ENCODE data around the gene DHRS7C.

DNA sequence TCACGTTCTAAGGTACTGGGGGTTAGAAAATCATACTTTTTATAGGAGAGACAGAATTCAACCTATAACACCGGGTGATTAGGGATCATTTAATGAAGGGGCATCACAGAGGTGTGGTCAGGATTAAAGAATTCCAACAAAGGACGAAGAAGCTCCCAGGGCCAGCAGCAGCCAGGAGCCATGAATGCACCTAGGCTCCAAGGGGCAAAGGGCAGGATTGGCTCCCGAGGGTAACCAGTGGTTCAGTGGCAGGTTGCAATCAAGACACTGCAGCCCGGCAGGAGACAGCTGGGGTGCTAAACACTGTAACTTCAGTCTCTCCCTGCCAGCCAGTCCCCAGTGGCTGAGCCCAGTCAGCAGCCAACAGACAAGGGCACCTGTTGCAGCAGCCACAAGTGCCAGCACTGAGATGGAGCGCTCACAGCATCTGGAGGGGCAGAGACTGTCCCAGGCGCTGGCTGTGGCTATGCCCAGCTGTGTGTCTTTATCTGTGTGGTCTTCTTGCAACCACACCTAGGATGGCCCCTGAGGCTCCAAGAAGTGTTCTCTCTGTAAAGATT lies 23.9 kb downstream of the DHRS7C start:
- TF ChIP-seq POLR2A (IDR thresholded peaks at IDR 0.05), result no peak
- TF ChIP-seq, protein P1, sequence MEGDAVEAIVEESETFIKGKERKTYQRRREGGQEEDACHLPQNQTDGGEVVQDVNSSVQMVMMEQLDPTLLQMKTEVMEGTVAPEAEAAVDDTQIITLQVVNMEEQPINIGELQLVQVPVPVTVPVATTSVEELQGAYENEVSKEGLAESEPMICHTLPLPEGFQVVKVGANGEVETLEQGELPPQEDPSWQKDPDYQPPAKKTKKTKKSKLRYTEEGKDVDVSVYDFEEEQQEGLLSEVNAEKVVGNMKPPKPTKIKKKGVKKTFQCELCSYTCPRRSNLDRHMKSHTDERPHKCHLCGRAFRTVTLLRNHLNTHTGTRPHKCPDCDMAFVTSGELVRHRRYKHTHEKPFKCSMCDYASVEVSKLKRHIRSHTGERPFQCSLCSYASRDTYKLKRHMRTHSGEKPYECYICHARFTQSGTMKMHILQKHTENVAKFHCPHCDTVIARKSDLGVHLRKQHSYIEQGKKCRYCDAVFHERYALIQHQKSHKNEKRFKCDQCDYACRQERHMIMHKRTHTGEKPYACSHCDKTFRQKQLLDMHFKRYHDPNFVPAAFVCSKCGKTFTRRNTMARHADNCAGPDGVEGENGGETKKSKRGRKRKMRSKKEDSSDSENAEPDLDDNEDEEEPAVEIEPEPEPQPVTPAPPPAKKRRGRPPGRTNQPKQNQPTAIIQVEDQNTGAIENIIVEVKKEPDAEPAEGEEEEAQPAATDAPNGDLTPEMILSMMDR (IDR thresholded peaks at IDR 0.05), result no peak

Data from prostate gland (tissue), 2 donors.